Right cardiac atrium (tissue), 5 donors: ENCODE measurements around the gene TNFSF10. TPM values are rescaled to one million over a fixed set of nuclear protein-coding genes. Genes with fewer than 3 reads are reported as not detected.

Experiments
- ATAC-seq, 2 donors: fragments of 200-7000 bp; cut with Tn5 transposase; one replicate each; pipeline versions ENCODE4 v1.8.0 to v1.9.1; 2020; ENCODE audit warnings: moderate library complexity in 2 of 2, mild to moderate bottlenecking in 1 of 2
- DNase-seq, 3 donors: peaks; one replicate each; pipeline ENCODE4 v3.0.0-alpha.2; 2020
- H3K27ac ChIP-seq: one replicate; pipeline ENCODE4 v1.5.1; 2013; ENCODE audit warnings: mild to moderate bottlenecking, low read length, control low read depth, moderate library complexity
- H3K27me3 ChIP-seq: one replicate; pipeline ENCODE4 v1.6.1; 2013; ENCODE audit not compliant: control insufficient read depth, insufficient read depth
- H3K4me1 ChIP-seq: one replicate; pipeline ENCODE4 v1.6.1; 2013; ENCODE audit warnings: low read length; ENCODE audit not compliant: control insufficient read depth, insufficient read depth
- H3K4me3 ChIP-seq: one replicate; pipeline ENCODE4 v1.5.1; 2013; ENCODE audit warnings: low read length, control low read depth
- H3K9me3 ChIP-seq: one replicate; pipeline ENCODE4 v1.6.1; 2013; ENCODE audit warnings: low read length; ENCODE audit not compliant: control insufficient read depth
- WGBS: extraction: QIAGEN DNeasy Blood & Tissue Kit; methylation state at CpG from one replicate; pipeline ENCODE4 v1.1.7; 2013; 5-methylcytosine and 5-hydroxymethylcytosine counted together
- intact Hi-C, 4 donors: fragments of 100-400 bp; cut with DNase I; formaldehyde crosslinking; loops; one replicate each; pipeline versions ENCODE4 v1.11.0 to v1.14.0; 2022 to 2023
- polyA plus RNA-seq: library from polyadenylated mRNA; stranded (reverse); fragments of 200-250 nt; gene quantifications from one replicate; pipeline ENCODE4 v1.2.3, GENCODE V29; 2013
- total RNA-seq, 4 donors: library from RNA; stranded (reverse); fragmentation: NEBNext Ultra II Directional; extraction: Animal tissue kit (Norgen Biotek cat#: 25700); gene quantifications; one replicate each; pipeline ENCODE4 v1.2.1, GENCODE V29; 2021
- donor health status: healthy with polysubstance abuse.
- donor health status: DM: no; HTN: yes; CAD: no.
- donor health status: DM: no; HTN: no; CAD: no.
- donor health status: DM: no; HTN: yes; CAD: no; lungs with severe emphysema.
- donor health status: DM: yes; HTN: yes; CAD: no.

Gene TNFSF10
- total and polyA plus RNA-seq, 5 donors, result 9.6 to 23.0 (median 15.0) TPM

DNA sequence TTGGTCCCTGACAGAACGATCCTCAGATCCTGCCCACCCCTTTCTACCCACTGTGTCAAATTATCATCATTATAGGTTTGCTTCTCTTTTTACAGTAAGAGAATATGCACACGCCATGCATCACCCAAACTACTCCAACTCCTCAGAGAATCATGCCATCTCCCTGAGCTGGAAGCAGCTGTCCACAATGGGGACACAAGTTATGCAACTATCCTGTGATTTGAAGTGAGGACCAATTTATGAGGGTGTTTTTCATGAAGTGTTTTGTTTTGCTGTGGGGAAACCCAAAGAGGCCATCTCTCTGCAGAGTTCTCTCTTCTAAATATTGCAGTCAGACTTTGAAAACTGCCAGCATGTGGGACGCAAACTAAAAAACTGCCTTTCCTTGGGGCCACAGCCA lies 35.8 kb upstream of the TNFSF10 start:
- WGBS, result 81% methylated on average over 3 of the region's 3 CpGs
- no peak for DNase-seq
- H3K27me3 ChIP-seq, result no peaks in the 10 kb centered on the region
- intact Hi-C loops, result no loop called here
- no peaks in the 10 kb centered on the region for H3K9me3 ChIP-seq
- H3K4me3 ChIP-seq, result no peak overlapping the region
- ATAC-seq, result no peak
- H3K27ac ChIP-seq, result no peak overlapping the region
- H3K4me1 ChIP-seq, result no peaks in the 10 kb centered on the region

DNA sequence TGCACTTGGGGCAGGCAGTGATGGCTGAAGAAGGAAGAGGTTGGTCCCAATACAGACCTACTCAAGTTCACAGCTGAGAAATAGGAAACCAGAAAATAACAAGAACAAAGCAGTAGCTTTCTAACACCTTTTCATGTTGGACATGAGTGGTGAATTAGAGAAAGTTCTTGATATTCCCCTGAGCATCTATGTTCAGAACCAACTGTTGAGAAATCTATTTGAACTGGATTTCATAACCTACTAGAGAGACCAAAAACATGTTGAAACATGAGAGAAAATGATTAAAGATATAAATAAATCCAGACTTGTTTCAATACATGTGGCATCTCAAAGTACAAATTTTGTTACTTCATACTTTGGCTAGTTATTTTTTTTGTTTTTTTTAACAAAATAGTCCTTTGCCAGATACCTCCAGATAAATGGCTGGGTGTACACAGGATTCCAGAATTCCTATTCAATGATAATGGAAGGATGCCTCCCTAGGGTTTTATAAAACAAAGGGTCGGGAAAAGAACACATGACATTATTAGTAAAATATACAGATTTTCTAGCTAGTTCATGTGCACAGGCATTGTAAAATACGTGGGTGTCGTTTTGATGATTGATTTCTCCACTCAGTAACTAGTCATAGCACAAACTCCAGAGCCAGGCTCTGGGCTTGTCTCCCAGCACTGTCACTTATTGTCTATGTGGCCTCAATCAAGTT lies 34.4 kb upstream of the TNFSF10 start:
- no peak overlapping the region for H3K4me3 ChIP-seq
- DNase-seq (peak in 1 of 3 donors; percentile 59), ATAC-seq (peak; percentile 70 to 85)
- no peaks in the 10 kb centered on the region for H3K27me3 ChIP-seq
- WGBS, result 31% methylated on average over 3 of the region's 3 CpGs
- peak overlapping the region; percentile 15 for H3K27ac ChIP-seq
- no peaks in the 10 kb centered on the region for H3K9me3 ChIP-seq
- H3K4me1 ChIP-seq, result no peaks in the 10 kb centered on the region
- intact Hi-C loops, result no loop called here

DNA sequence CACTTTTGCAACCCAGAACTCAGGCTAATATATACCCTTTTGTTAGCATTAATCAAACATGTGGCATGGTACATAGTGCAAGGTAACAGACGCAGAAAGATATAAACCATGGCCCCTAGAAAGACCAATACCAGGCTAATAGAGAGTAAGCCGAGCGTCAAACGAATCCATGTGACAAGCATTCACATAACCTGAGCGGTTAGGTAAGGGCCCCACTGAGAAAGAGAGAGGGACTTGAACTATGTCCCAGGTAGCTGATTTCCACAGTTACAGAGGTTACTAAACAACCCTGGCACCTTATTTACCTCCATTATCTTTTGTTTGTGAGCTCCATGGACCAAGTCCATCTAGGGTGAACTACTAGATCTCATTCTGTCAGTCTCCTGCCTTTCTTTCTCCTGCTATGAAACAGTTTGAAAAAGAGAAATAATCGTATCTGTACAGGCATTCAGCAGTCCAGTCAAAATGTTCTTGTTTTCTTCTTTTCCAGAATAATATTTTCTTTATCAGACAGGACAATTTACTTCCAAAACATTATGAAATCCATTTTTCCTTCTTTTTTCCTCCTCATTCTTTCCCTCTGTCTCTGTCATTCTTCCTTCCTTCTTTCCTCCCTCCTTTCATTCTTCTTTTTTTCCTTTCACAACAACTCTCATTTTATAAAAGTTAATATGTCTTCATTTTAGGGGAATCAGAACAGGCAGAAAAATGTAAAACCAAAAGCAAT lies 30.5 kb upstream of the TNFSF10 start:
- H3K9me3 ChIP-seq, result no peaks in the 10 kb centered on the region
- no peaks in the 10 kb centered on the region for H3K27me3 ChIP-seq
- DNase-seq, result no peak
- ATAC-seq, result no peak
- H3K4me1 ChIP-seq, result no peaks in the 10 kb centered on the region
- H3K27ac ChIP-seq, result no peak overlapping the region
- 89% methylated on average over 6 of the region's 6 CpGs for WGBS
- no peak overlapping the region for H3K4me3 ChIP-seq
- intact Hi-C loops, result no loop called here

DNA sequence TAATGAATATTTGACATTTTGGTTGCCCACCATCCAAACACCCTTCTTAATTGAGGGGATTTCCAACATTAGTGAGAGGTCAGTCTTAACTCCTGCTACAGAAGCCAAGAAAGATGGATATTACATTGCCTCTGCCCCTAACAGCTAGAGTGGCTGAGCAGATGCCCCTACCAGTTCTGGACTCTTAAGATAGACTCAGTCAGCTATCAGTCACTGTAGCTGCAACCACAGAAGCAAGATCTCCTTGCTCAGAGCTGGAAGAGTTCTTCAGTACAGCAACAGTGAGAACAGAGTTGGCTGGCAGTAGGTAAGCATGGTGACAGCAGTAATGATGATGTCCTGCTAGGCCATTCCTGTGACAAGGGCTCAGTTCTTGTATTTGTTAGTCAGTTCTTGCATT lies 29.4 kb upstream of the TNFSF10 start:
- Histone ChIP-seq H3K27me3 (no peaks in the 10 kb centered on the region), H3K4me1 (no peaks in the 10 kb centered on the region), H3K4me3 (no peak overlapping the region), H3K27ac (no peak overlapping the region), H3K9me3 (no peaks in the 10 kb centered on the region)
- intact Hi-C loops, result no loop called here
- ATAC-seq, result no peak
- no peak for DNase-seq

DNA sequence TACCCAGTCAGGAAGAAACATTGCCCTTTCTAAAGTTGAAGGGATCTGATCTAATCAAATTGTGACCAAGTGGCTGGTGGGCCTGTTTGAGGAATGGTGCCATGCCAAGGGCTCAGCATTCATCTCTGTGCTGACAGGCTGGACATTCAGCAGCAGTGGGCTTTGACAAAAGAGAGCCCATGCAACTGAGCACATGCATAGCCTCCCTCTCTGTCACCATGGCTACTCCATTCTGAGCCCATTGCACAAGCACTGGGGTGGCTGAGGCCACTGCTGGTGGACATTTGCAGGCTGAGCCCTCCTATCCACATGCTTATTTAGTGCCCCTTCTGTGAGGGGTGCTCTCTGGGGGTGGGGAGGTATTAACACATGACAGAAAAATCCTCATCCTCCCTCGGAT lies 28.6 kb upstream of the TNFSF10 start:
- 93% methylated on average over 1 of the region's 1 CpG for WGBS
- intact Hi-C loops, result no loop called here

DNA sequence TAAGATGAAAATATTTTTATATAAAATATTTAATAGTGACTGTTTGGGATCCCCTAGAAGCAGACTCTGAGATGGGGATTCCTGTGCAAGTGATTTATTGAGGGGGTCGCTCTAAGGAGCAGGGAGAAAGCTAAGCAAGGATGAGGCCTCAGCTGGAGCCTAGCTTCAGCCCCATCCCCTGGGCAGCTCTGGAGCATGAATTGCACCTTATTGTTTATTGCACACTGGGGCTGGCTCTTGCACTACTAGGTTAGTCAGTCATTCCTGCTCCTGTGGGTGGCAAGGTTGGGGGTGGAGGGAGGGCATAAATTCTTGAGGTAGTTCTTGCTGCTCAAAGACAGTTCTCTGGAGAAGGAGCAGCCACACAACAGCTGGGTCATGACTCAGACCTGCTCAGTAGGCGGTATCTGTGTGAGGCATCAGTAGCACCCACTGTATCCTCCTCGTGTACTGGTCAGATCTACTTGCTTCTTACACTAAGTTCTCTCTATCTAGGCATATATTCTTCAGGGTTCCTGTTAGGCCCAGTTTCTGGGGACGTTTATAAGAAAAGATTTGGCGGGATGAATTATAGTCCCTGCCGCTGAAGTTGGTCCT lies 27.2 kb upstream of the TNFSF10 start:
- DNase-seq (no peak), ATAC-seq (no peak)
- intact Hi-C loops, result no loop called here
- 86% methylated on average over 6 of the region's 6 CpGs for WGBS
- Histone ChIP-seq H3K4me3 (no peak overlapping the region), H3K9me3 (no peaks in the 10 kb centered on the region), H3K4me1 (no peaks in the 10 kb centered on the region), H3K27ac (no peak overlapping the region), H3K27me3 (no peaks in the 10 kb centered on the region)

More for the DNA sequence above, 28.6 kb upstream of the TNFSF10 start:
- H3K4me1 ChIP-seq, result no peaks in the 10 kb centered on the region
- ATAC-seq, result no peak
- no peaks in the 10 kb centered on the region for H3K27me3 ChIP-seq
- H3K9me3 ChIP-seq, result no peaks in the 10 kb centered on the region
- no peak overlapping the region for H3K4me3 ChIP-seq
- no peak overlapping the region for H3K27ac ChIP-seq
- no peak for DNase-seq

DNA sequence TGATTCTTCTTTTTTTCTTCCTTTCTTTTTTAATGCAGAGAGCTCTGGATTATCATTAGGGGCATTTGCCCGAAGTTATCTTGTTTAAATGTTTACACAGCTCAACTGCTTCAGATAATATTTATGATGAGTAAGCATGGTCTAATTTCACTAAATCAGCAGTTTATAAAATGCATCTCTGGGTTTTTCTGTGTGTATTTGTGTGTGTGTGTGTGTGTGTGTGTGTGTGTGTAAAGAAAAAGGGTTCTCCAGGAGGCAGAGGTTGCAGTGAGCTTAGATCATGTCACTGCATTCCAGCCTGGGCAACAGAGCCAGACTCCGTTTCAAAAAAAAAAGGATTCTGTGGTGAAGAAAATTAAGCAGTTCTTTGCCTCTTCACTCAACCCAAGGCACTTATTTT lies 25.9 kb upstream of the TNFSF10 start:
- H3K4me3 ChIP-seq, result no peak overlapping the region
- intact Hi-C loops, result no loop called here
- H3K9me3 ChIP-seq, result no peaks in the 10 kb centered on the region
- H3K27me3 ChIP-seq, result no peaks in the 10 kb centered on the region
- ATAC-seq (no peak), DNase-seq (no peak)
- no peak overlapping the region for H3K27ac ChIP-seq
- 52% methylated on average over 2 of the region's 2 CpGs for WGBS
- no peaks in the 10 kb centered on the region for H3K4me1 ChIP-seq

DNA sequence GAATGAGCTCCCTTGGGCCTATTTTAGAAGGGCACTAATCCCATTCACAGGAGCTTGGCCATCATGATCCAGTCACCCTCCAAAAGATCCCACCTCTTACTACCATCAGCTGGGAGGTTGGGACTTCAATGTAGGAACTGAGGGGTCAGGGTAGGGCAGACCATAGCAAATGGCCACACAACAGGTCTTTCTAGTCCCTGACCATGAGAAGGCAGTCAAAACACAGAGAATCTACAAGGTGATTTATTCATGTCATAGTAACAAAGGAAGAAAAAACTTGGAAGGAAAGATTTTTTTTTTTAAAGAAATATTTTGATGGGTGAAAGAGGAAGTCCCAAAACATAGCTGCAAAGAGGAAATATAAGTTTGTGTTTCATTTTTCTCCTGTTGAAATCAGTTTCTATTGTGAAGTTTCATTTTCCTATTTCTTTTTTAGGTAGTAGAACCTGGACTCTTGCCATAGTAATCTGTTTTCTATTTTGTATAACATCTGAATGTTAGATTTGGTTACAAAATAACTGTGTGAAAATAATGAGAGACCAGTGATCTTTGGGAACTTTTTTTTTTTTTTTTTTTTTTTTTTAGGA lies 23.5 kb upstream of the TNFSF10 start:
- Histone ChIP-seq H3K4me1 (no peaks in the 10 kb centered on the region), H3K9me3 (no peaks in the 10 kb centered on the region), H3K4me3 (no peak overlapping the region), H3K27ac (peak overlapping the region; percentile 43), H3K27me3 (no peaks in the 10 kb centered on the region)
- intact Hi-C loops, result no loop called here
- ATAC-seq, result no peak
- DNase-seq, result no peak

DNA sequence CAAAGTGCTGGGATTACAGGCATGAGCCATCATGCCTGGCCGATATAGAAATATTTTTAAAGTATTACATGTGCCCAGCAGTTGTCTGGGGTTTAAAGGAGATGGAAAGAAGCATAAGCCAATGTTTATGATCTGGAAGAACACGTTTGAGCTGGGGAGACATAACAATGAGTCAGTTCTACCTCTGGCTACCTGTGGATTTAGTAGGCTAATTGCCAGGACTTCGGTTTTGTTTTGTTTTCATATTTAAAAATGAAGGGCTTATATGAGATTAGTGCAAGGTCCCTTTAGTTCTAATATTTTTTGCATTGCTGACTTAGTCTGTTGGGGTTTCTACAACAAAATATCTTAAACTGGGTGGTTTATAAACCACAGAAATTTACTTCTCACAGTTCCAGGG lies 22.9 kb upstream of the TNFSF10 start:
- ATAC-seq (no peak), DNase-seq (no peak)
- no peaks in the 10 kb centered on the region for H3K27me3 ChIP-seq
- intact Hi-C loops, result no loop called here
- H3K9me3 ChIP-seq, result no peaks in the 10 kb centered on the region
- 86% methylated on average over 3 of the region's 3 CpGs for WGBS
- H3K4me1 ChIP-seq, result peaks cover 2% of the 10 kb centered on the region
- no peak overlapping the region for H3K27ac ChIP-seq
- no peak overlapping the region for H3K4me3 ChIP-seq

DNA sequence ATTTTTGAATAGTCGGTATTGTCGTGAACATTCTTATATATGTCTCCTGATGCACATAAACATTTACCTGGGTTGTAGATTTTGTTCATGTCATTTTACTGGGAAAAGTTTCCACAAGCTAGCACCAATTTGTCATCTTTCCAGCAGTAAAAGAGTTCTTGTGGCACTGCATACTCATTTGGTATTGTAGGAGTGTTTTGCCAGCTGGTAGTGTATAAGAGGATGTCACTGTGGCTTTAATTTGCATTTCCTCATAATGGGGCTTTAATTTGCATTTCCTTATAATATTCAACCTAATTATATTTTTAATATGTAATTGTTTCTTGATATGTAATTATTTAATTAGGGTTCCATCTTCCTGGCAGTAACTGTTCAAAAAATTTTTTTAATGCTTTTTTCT lies 21.2 kb upstream of the TNFSF10 start:
- intact Hi-C loops, result no loop called here
- H3K27ac ChIP-seq, result no peak overlapping the region
- no peaks in the 10 kb centered on the region for H3K9me3 ChIP-seq
- DNase-seq, result no peak
- no peak for ATAC-seq
- no peaks in the 10 kb centered on the region for H3K27me3 ChIP-seq
- H3K4me1 ChIP-seq, result peaks cover 2% of the 10 kb centered on the region
- no peak overlapping the region for H3K4me3 ChIP-seq
- 87% methylated on average over 2 of the region's 2 CpGs for WGBS

DNA sequence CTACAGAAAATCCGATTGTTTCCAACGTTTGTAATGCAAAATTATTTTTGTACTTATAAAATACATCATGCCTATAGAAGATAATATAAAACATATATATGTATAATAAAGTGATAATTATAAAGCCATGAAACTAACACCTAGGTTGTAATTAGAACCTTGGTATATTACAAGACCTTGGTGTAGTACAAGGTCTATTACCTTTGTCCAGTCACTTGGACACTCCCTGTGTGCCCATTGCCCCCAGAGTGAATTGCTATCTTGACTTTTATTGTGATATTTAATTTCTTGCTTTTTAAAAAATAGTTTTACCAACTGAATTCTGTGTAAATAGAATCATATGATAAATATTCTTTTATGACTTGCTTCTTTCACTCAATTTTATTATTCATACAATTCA lies 20.7 kb upstream of the TNFSF10 start:
- intact Hi-C loops, result no loop called here
- Histone ChIP-seq H3K27ac (no peak overlapping the region), H3K4me3 (no peak overlapping the region), H3K4me1 (peaks cover 2% of the 10 kb centered on the region), H3K27me3 (no peaks in the 10 kb centered on the region), H3K9me3 (no peaks in the 10 kb centered on the region)
- WGBS, result 94% methylated on average over 2 of the region's 2 CpGs
- DNase-seq (no peak), ATAC-seq (no peak)
